ENCODE results near the gene RGS10.

RGS10 gene

DNA sequence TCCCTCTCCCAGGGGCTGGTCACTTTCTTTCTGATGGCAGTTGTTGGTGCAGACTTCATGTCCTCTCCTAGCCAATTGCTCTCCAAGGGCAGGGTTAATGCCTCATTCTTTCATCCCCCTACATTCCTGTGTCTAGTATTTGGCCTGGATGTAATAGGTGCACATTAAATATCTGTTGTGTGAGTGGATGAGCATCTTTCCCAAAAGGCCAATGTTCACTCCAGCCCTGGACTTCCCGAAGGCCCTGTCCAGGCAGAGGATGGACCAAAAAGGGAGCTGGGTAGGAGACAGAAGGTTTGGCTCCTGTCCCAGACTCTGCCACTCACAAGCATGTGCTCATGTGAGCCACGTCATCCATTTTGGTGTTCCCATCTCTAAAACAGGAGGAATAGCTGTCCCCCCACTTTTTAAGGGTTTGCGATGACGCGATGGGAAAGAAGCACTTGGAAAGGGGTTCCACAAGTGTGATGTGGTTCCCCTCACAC, 47.5 kb downstream of the RGS10 start:
- no peak for DNase-seq

DNA sequence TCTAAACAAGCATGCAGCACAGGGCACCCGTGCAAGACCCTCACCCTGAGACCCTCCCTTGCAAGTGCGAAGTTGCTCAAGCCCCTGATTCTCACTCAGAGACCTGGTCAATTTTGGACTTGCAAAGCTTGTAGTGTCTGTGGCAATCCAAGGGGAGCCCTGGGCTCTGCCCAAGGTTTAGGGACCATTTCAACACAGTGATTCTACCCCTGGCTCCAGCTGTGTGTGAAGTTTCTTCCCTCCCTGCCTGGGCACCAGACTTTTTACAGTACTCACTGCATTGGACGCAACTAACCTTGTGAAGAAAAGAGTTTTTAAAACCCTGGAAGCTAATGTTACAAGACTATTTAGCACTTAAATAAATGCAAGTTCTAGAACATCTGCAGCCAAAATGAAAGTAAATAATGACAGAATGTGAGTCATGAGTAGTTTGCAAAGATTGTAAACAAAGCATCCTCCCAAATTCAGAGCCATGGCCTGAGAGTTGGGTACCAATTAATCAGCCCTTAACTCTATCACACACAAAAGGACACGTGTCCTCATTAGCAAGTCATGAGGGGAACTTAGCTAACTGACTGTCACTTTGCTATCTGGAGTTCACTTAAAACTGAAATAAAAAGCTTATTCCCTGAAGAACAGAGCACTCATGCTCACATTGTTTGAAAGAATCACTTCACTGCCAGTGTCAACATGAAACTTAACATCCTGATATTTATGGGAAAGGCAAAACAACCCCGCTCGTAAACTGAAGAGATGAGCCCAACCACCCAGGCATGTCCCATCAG, 48.1 kb downstream of the RGS10 start:
- no peak for DNase-seq

DNA sequence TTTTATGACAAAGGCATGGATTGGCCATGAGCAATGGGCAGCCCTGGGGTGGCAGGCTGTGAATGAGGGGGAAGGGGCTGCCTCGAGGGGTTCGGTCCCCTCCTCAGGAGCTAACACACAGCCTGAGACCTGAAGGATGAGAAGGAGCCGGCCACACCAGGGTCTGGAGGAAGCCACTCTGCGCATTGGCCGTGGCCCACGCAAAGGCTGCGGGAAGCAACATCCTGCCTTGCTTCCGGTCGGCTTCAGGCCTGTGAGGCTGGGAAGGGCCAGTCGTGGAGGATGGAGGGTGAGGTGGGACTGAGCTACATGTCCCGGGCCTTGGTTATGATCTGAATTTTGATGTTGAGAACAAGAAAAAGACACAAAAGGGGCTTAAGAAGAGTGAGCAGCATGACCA, 49.4 kb downstream of the RGS10 start:
- DNase-seq = no peak

DNA sequence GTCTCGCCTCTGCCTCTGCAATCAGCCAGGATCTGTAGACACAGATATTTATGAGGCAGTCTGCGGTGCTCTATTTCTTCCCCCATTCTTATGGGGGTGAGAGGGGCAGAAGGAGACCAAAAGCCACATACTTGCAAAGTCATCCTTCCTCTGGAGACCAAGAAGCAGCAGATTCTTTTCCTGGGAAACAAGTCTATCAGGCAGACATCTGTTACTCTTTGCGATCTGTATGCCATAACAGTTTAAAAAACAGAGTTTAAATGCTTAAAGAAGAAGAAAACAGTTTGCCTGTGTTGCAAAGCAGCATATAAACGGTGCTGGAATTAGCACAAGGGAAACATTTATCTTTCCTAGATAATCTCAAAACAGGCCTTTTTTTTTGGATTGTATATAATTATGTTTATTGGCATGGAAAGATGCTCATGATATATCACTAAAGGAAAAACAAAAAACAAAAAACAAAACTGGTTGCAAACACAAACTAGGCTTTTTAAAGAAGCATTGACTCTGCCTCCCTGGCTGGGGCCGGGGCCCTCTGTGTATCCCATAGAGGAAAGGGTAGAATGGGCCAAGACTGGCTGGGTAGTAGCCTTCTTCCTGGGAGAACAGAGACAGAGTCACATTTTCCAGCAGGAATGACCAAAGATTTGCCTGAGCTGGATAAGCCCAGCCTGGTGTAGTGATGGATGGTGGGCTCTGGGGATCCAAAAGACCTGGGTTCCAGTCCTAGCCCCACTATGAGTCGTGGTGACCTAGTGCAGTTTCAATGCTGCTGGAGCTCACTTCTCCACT, 50.4 kb downstream of the RGS10 start:
- no peak for DNase-seq

DNA sequence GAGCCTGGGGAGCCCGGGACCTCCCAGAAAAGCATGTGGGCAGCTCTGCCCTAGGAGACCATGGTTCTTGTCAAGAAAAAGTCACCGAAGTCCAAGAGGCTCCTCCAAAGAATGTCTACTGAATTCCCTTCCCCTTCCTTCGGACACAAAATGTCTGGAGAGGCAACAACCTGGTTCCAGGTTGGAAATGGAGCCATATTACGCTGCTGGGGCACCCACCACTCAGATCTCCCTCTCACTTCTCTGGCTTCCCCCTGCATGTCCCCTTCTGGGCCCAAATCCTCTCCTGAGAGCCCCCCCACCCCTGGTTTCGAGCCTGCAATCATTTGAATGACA, 52.6 kb downstream of the RGS10 start:
- DNase-seq = no peak

DNA sequence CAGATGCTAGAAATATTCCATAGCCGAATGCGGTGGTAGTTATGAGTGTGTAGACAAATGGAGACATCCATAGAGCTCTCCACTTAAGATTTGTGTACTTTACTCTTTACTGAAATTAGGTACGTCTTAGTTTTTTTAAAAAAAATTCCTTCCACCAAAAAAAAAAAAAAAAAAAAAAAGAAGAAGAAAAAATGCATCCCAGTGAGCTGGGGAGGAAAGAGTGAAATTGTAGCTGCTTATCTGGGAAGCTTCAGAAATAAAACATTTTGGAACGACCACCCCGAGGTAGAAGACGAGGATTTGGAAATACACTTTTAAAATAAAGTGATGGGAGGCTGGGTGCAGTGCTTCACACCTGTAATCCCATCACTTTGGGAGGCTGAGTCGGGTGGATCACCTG, 53.8 kb downstream of the RGS10 start:
- DNase-seq = no peak

DNA sequence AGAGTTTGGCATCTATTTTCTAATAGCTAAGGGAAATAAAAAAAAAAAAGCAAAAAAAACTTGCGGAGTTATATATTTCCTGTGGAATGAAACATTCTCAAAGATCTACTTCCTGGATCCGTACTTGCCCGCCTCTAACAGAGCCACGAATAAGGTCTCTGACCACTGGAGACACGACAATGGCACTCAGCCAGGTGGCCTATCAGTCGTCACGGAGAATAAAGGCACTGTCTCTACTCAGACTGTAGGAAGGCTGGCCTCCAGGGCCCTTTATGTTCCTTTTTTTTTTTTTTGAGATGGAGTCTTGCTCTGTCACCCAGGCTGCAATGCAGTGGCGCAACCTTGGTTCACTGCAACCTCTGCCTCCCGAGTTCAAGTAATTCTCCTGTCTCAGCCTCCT, 58.7 kb downstream of the RGS10 start:
- no peak for DNase-seq

DNA sequence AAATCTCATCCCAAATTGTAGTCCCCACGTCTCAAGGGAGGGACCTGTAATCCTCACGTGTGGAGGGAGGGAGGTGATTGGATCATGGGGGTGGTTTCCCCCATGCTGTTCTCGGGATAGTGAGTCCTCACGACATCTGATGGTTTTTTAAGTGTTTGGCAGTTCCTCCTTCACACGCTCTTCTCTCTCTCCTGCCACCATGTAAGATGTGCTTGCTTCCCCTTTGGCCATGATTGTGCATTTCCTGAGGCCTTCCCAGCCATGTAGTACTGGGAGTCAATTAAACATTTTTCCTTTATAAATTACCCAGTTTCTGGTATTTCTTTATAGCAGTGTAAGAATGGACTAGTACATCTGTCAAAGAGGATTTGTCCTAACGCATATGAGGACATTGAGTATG, 59.5 kb downstream of the RGS10 start:
- no peak for DNase-seq

DNA sequence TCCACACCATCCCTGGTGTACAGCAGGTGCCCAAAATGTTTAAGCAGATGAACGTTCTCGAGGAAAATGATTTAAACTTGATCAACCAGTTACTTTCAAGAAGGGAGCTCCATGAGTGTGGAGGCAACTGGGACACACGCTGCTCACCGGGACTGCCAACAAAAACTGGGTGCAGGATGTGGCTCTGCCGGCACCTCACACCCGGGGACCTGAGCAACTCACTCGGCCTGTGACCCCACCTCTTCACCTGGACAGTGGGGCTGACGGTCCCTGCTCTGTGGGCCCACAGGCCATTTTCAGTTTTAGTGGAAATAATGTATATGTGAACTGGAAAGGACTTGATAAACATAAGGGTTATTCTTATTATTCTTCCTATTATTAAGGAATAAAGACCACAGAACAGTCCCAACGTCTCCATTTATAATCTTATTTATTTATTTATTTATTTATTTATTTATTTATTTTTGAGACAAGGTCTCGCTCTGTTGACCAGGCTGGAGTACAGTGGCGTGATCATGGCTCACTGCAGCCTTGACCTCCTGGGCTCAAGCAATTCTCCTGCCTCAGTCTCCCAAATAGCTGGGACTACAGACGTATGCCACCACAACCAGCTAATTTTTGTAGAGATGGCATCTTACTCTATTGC, 60.6 kb downstream of the RGS10 start:
- no peak for DNase-seq

DNA sequence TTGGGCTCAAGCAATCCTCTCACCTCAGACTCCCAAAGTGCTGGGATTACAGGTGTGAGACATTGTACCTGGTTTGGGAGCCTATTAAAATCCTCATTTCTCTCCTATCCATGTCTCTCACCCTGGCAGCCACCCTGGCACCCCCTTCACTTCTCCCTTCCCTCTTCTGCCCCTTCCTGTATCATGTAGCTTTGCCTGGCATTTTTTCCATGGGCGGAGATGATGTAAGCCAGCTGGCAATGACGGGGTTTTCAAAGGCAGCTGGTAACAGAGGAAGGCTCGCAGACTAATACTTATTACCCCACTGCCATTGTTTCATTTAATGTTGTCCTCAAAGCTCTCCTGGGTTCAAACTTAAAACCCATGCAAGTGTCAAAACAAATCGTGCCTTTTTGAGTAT, 61.9 kb downstream of the RGS10 start:
- no peak for DNase-seq

DNA sequence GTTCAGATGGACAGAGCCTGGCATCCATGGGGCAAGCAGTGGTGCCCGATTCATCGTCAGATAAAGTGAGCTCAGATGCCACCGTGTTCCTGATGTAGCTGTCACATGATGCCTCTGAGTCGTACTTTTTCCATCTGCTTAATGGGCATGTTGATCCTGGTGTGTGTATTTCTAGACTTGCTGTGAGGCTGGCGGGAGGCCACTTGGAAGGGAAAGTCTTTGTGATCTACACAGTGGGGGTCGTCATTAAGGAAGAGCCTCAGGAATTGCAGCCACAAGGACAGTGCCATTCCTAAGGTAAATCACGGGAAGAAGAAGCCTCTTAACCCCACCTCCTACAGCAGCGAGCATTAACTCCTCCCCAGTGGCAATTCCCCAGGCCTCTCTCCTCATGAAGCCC, 63.0 kb downstream of the RGS10 start:
- DNase-seq = no peak

DNA sequence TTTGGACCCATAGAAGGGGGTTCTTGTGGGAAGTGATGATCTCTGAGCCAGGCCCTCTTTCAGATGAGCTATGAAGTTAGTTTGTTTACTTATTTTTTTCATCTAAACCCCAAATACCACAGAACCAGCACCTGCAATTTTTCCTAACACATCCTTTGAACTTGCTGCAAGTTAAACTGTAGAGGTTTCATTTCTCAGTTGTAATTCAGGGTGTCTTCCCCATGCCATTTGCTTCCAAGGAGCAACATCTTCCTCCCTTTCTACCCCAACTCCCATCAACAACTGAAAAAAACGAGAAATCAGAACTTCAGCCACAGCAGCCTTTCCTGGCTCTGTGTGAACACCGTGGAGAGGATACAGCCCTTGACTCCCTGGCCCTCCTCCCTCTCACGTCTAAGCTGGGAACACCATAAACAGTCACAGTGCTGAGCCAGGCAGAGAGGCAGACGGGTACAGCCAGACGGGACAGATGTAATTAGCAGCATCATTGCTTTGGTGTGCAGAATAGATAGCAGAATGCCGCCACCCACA, 63.6 kb downstream of the RGS10 start:
- no peak for DNase-seq

DNA sequence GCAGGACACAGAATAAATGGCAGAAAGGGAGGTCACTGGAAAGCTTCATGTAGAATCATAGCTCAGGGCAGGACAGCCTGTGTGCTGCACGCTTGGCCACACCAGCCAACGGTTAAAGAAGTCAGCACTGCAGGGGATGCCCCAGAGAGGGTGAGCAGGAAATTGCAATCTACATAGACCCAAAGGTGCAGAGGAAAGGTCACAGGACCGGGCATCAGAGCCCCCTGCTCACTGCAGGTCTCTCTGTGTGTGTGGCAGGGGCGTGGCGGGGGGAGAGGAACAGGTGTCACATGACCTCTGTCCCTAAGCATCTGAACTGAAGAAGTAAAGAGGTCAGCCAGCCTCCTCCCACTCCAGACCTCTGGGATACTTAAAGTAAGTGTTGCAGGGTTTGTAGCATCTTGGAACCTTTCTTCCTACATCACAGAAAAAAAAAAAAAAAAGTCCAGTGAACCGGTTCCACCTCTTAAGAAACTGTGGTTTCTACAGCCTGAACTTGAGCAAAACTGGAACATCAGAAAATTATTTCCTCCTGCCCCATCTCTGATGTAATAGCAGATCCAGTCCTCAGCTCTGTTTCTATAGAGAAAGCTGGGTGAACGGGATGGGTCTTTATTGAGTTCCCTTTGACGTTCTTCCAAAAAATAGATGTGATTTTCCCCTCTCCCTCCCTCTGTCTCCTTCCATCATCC, 64.3 kb downstream of the RGS10 start:
- no peak for DNase-seq

DNA sequence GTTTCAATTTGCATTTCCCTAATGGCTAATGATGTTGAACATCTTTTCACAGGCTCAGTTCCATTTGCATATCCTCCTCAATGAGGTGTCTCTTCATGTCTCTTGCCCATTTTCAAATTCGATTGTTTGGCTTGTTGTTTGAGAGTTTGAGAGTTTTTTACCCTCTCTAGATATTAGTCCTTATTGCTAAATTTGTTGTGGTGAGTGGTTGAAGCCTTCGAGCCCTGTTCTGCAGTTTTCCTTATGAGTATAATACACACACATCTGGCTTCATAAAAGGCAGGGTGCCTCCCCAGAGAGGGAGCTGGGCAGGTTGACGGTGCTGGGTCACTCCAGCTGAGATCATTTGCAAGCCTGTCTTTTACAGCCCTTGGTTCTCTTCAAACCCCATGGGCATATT, 65.1 kb downstream of the RGS10 start:
- no peak for DNase-seq

DNA sequence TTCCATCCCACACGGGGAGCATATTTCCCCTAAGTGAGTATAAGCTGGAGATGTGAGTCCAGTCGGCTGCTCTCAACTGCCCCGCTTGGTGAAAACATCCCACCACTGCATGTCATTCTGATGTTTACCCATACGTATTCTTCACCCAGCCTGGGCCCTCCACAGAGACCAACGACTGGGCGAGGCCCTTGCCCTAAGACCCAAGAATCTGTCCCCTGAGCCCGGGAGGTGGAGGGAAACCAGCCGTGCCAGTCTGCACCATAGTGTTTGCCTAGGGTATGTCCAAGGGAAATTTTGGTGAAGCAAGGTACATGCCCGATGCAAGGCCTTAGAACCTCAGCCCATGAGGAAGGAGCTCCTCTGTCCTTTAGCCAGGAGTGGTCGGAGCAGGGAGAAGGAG, 67.9 kb downstream of the RGS10 start:
- no peak for DNase-seq

DNA sequence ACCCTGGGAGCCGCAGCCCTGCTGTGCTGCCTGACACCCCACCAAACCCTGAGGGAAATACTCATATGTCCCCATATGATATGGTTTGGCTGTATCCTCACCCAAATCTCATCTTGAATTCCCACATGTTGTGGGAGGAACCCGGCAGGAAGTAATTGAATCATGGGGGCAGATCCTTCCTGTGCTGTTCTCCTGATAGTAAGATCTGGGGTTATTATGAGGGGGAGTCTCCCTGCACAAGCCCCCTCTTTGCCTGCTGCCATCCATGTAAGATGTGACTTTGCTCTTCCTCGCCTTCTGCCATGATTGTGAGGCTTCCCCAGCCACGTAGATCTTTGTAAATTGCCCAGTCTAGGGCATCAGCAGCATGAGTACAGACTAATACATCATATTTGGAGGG, 68.7 kb downstream of the RGS10 start:
- DNase-seq = no peak

DNA sequence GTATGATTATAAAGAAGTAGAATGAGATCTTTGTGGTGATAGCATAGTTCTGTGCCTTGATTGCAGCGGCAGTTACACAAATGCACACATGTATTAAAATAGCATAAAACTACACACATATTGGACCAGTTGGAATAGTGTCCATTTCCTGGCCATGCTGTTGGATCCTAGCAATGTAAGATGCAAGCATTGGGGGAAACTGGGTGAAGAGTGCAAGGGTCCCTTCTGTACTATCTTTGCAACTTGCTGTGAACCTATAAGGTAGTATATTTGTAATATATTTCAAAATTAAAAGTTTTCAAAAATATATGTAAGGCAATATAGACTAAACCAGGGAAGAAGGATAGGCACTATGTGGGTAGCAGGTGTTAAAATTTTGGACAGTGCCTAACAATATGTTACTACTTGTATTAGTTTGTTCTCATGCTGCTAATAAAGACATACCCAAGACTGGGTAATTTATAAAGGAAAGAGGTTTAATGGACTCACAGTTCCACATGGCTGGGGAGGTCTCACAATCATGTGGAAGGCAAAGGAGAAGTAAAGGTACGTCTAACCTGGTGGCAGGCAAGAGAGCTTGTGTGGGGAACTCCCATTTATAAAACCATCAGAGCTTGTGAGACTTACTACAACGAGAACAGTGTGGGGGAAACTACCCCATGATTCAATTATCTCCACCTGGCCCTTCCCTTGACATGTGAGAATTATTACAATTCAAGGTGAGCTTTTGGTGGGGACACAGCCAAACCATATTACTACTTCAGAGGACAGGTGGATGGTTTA, 71.4 kb downstream of the RGS10 start:
- no peak for DNase-seq

DNA sequence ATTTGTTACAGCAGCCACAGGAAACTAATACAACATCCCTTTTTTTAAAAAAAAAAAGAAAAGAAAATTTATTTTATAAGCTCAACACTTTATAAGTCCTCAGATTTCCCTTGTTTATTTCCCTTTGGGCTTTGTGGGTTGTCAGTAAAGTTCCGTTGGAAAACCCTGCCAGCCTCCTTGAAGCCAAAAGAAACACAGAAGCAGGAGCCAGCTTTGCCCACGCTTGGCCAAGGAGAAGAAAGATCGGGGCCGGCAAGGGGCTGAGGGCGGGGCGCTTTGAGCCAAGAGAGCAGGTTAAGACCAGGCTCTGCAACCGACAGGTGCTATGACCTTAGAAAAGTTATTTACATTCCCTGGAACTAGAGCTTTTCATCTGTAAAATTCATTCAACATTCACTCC, 72.7 kb downstream of the RGS10 start:
- no peak for DNase-seq

DNA sequence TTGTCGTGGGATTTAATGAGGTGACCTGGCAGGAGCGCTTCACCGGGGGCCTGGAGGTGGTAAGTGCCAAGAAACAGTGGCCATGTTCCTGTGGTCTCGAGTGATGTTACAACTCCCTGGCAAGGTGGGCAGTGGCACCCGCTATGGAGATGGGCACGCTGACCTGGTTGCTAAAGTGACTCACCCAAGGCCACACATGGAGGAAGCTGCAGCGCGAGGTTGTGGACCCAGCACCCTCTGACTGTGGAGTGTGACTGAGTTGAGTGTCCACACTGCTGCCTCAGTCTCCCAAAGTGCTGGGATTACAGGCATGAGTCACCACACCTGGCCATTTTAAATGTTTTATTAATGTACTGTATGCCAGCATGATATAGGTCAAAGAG, 73.2 kb downstream of the RGS10 start:
- no peak for DNase-seq

DNA sequence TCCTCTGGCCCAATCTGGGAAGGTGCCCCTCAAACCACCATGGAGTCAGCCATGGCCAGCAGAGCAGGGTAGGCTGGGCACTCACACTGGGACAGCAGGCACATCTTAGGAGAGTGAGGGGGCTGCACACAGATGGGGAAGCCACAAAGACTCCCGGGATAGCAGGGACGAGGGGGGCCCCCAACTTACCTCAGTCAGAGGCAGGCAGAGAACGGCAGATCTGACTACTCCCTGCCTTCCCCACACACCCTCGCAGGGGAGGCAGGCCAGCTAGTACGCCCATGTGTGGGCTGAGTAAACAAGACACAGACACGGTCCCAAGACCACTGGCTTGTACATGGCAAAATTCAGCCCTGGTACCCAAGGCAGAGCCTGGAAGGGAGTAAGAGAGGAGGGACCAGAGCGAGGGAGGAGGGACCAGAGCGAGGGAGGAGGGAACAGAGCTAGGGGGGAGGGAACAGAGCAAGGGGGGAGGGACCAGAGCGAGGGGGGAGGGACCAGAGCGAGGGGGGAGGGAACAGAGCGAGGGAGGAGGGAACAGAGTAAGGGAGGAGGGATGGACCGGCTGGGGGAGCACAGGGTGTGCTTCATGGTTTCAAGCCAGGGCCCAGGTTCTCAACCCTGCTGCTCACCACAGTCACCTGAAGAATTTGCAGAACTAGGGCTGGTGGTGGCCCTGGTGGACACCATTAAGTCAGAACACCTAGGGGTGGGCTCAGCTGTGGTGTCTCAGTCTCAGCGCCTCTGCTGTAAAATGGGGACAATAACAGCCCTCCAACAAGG, 73.8 kb downstream of the RGS10 start:
- DNase-seq = no peak

DNA sequence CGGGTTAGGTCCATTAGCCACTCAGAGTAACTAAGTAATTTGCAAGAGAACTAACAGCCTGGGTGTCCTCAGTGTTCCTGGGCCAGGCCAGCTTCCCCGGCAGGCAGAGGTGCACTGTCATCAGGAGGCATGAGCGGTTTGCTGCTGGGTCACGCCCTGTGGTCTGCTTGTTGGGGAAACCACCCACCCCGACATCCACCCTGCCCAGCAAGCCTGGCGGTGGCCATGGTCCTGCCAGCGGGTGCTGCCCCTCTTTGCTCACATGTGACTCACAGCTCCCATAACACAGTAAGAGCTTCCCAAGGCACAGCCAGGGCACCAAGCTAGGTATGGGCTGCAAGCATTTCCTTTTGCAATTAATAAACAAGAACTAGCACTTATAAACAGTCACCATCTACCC, 75.9 kb downstream of the RGS10 start:
- peak; percentile 66 for DNase-seq

DNA sequence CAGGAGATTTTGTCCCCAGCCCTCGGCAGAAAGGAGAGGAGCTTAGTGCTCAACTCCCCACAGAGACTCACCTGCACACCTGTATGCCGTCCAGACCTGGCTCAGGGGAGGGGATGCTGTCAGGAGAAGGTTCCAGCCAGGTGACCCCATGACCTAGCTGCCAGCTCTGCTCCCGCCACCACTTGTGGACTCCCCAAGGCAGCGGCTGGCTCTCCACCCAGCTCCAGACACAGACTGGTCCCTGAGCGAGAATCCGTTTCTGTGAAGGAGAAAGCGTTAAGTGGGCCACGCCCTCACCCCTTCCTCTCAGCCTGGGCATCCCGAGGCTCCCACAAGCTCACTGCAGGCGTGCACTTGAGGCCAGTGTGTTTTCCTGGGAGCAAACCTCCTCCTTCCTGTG, 76.4 kb downstream of the RGS10 start:
- no peak for DNase-seq

All from activated CD8-positive, alpha-beta memory T cell treated with anti-CD3 and anti-CD28 coated beads, Interleukin-2, amount 50 U/mL, for 48 hours (primary cell).